Esophagus (tissue), 2 donors: ENCODE results near the gene UBE3C. TPM values are rescaled to one million over a fixed set of nuclear protein-coding genes. Genes with fewer than 3 reads are reported as not detected.
A peak's percentile ranks its signal among the peaks of the same experiment; 100 is the strongest.
"Not testable (repeated sequence)": the region's sequence is repeated elsewhere in the genome, so short reads cannot be mapped to it uniquely, and the experiment has no call there.

Experiments
- H3K27ac ChIP-seq, 2 donors: one replicate each; pipeline ENCODE4 v1.5.1; 2013; ENCODE audit warnings: low read depth in 2 of 2, mild to moderate bottlenecking in 2 of 2, inconsistent platforms in 1 of 2, low read length in 1 of 2, moderate library complexity in 1 of 2
- H3K27me3 ChIP-seq, 2 donors: one replicate each; pipeline ENCODE4 v1.6.1; 2013; ENCODE audit warnings: low read length in 2 of 2, control low read depth in 1 of 2, mild to moderate bottlenecking in 1 of 2; ENCODE audit not compliant: insufficient read depth in 2 of 2, control insufficient read depth in 1 of 2
- H3K36me3 ChIP-seq, 2 donors: one replicate each; pipeline ENCODE4 v1.6.1; 2013; ENCODE audit warnings: low read length in 1 of 2; ENCODE audit not compliant: control insufficient read depth in 2 of 2, insufficient read depth in 2 of 2
- H3K4me1 ChIP-seq, 2 donors: one replicate each; pipeline ENCODE4 v1.6.1; 2013; ENCODE audit warnings: low read length in 1 of 2; ENCODE audit not compliant: control insufficient read depth in 2 of 2, insufficient read depth in 2 of 2
- H3K4me3 ChIP-seq, 2 donors: one replicate each; pipeline ENCODE4 v1.5.1; 2013; ENCODE audit warnings: low read length in 2 of 2, mild to moderate bottlenecking in 2 of 2, low read depth in 1 of 2, moderate library complexity in 1 of 2
- H3K9me3 ChIP-seq, 2 donors: one replicate each; pipeline ENCODE4 v1.6.1; 2013; ENCODE audit warnings: mild to moderate bottlenecking in 2 of 2, low read depth in 1 of 2, low read length in 1 of 2, moderate library complexity in 1 of 2; ENCODE audit not compliant: control insufficient read depth in 2 of 2, insufficient read depth in 1 of 2
- WGBS, 2 donors: extraction: QIAGEN DNeasy Blood & Tissue Kit; methylation state at CpG; one replicate each; pipeline ENCODE4 v1.1.7; 2013; 5-methylcytosine and 5-hydroxymethylcytosine counted together
- polyA plus RNA-seq, 2 donors: library from polyadenylated mRNA; stranded (reverse); fragments of 200-250 nt; gene quantifications; one replicate each; pipeline ENCODE4 v1.2.3, GENCODE V29; 2013
- donor health status: healthy with polysubstance abuse.
- donor health status: Bipolar disorder and iron deficiency.

UBE3C gene
- polyA plus RNA-seq, 2 donors, result 12.6 to 23.0 TPM

GRCh38 chr7:157270060-157270444, 131.3 kb downstream of the UBE3C start:
- Histone ChIP-seq H3K27me3 (no peaks in the 10 kb centered on the region), H3K36me3 (peaks cover 0 to 20% of the 10 kb centered on the region in 2 donors), H3K4me3 (no peak overlapping the region), H3K27ac (no peak overlapping the region), H3K4me1 (peaks cover 0 to 2% of the 10 kb centered on the region in 2 donors), H3K9me3 (no peaks in the 10 kb centered on the region)
- WGBS, 2 donors, result 84 to 85% methylated on average over 3 of the region's 3 CpGs

DNA sequence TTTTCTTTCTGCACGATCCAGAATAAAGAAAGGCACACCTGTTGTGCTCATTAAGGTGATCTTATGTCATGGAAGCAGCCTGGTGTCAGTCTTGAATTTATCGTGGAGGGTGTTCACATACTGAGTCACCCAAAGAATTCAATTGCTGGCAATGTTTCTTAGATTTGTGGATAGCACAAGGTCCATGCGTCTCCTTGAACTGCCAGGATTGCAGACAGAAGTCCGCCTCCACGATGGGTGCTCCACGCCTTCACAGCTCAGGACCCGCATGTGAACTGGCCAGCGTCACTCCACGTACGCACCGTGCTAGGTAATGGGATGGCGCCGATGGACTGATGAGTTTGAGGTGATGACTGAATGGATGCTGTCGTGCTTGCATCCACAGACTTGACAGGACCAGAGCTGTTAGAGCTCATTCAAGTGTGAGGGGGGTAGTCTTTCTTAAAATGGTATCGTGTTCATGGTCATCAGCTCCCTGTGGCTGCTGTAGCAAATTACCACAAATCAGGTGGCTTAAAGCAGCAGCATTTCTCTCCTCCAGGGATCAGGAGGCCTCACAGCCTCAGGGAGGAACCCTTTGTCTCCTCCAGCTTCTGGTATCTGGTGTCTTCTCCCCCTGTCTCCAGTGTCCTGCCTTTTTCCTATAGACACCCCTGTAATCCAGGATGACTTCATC, 132.7 kb downstream of the UBE3C start:
- 86 to 88% methylated on average over 15 of the region's 15 CpGs for WGBS, 2 donors
- H3K36me3 ChIP-seq, result peaks cover 0 to 15% of the 10 kb centered on the region in 2 donors
- no peak overlapping the region for H3K4me3 ChIP-seq
- peaks cover 0 to 2% of the 10 kb centered on the region in 2 donors for H3K4me1 ChIP-seq
- no peaks in the 10 kb centered on the region for H3K9me3 ChIP-seq
- peak overlapping the region in 1 of 2 donors; percentile 78 for H3K27ac ChIP-seq
- H3K27me3 ChIP-seq, result no peaks in the 10 kb centered on the region

GRCh38 chr7:157271991-157272324, 133.2 kb downstream of the UBE3C start:
- H3K36me3 ChIP-seq, result peaks cover 0 to 15% of the 10 kb centered on the region in 2 donors
- peak overlapping the region in 1 of 2 donors; percentile 78 for H3K27ac ChIP-seq
- H3K9me3 ChIP-seq, result no peaks in the 10 kb centered on the region
- peaks cover under 1 to 7% of the 10 kb centered on the region in 2 donors for H3K4me1 ChIP-seq
- H3K27me3 ChIP-seq, result no peaks in the 10 kb centered on the region
- 19 to 24% methylated on average over 9 of the region's 9 CpGs for WGBS, 2 donors
- H3K4me3 ChIP-seq, result no peak overlapping the region

DNA sequence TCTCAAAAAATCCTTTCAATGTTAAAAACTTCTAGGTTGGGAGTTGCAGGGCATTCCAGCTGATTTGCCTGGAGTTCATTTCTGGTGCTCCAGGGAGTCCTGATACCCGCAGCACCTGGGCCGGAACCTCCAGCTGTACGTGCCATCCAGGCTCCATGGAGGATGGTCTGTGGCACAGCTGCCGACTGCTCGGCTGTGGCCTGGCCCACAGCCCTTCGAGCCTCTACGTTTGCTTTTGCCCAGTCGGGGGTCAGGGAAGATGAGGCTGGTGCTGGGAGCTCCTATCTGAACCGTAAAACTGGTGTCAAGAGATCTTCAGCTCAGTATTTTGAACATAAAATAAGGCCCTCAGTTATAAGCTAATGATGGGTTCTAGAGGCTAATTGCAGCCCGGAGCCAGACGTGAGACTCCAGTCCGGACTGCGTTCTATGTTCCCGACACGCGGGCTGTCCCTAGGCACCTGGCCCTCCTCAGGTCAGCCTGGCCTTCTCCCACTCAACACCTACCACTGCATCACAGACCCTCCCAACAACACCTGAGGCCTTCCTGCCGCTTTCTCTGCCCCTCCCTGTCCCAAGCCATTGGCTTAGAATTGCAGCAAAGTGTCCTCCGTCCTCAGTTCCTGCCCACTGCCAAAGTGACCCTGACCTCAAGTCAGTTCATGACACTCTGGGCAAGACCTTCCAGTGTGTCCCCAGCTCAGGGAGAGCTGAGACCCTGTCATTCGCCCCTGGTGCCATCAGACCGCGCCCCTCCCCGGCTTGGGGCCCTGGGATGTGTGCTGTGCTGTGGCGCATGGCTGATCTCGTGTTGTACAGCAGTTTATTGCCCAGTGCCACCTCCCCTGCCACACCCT, 133.9 kb downstream of the UBE3C start:
- peak overlapping the region in 1 of 2 donors; percentile 20 for H3K27ac ChIP-seq
- peaks cover 2 to 11% of the 10 kb centered on the region in 2 donors for H3K4me1 ChIP-seq
- H3K4me3 ChIP-seq, result no peak overlapping the region
- peaks cover 0 to 12% of the 10 kb centered on the region in 2 donors for H3K36me3 ChIP-seq
- H3K9me3 ChIP-seq, result no peaks in the 10 kb centered on the region
- H3K27me3 ChIP-seq, result no peaks in the 10 kb centered on the region
- 75 to 84% methylated on average over 24 of the region's 24 CpGs for WGBS, 2 donors

GRCh38 chr7:157273208-157274093, 134.7 kb downstream of the UBE3C start:
- peaks cover 2 to 11% of the 10 kb centered on the region in 2 donors for H3K4me1 ChIP-seq
- H3K4me3 ChIP-seq, result no peak overlapping the region
- no peaks in the 10 kb centered on the region for H3K27me3 ChIP-seq
- H3K9me3 ChIP-seq, result no peaks in the 10 kb centered on the region
- no peak overlapping the region for H3K27ac ChIP-seq
- H3K36me3 ChIP-seq, result peaks cover 0 to 8% of the 10 kb centered on the region in 2 donors
- 23 to 24% methylated on average over 23 of the region's 23 CpGs for WGBS, 2 donors

- peaks cover 2 to 17% of the 10 kb centered on the region in 2 donors for H3K4me1 ChIP-seq
- not testable (repeated sequence) for H3K27me3 ChIP-seq, H3K36me3 ChIP-seq, H3K27ac ChIP-seq, H3K4me3 ChIP-seq, H3K9me3 ChIP-seq
- WGBS, 2 donors, result 81 to 89% methylated on average over 10 of the region's 10 CpGs
These were observed 135.4 kb downstream of the UBE3C start for GRCh38 chr7:157274094-157274634.

DNA sequence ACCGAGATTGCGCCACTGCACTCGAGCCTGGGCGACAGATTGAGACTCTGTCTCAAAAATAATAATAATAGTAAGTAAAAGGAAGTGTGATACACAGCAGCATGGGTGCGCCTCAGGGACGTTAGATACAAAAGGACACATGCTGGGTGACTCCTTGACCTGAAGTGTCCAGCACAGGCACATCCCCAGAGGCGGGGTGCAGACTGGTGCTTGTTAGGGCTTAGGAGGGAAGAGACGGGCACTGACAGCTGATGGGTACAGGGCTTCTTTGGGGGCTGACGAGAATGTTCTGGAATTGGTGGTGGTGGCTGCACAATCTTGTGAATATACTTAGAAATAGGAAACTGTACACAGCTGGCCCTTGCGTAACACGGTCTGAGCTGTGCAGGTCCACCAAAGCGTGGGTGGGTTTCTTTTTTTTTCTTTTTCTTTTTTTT, 136.3 kb downstream of the UBE3C start:
- Histone ChIP-seq H3K4me1 (peaks cover 2 to 20% of the 10 kb centered on the region in 2 donors), H3K27ac (no peak overlapping the region), H3K4me3 (no peak overlapping the region), H3K27me3 (no peaks in the 10 kb centered on the region), H3K36me3 (peaks cover 0 to 2% of the 10 kb centered on the region in 2 donors), H3K9me3 (no peaks in the 10 kb centered on the region)
- 68 to 71% methylated on average over 12 of the region's 12 CpGs for WGBS, 2 donors

GRCh38 chr7:157276091-157276561, 137.4 kb downstream of the UBE3C start:
- 78 to 80% methylated on average over 13 to 14 of the region's 14 CpGs for whole genome bisulfite sequencing, 2 donors

More at GRCh38 chr7:157276091-157276561, 137.4 kb downstream of the UBE3C start:
- Histone ChIP-seq H3K4me3 (no peak overlapping the region), H3K27ac (no peak overlapping the region), H3K4me1 (peaks cover 2 to 23% of the 10 kb centered on the region in 2 donors), H3K9me3 (no peaks in the 10 kb centered on the region), H3K27me3 (no peaks in the 10 kb centered on the region), H3K36me3 (peaks cover 0 to 2% of the 10 kb centered on the region in 2 donors)
